Muscle of back (tissue), 10 donors: Measurements from ENCODE around the gene CGA. TPM values are rescaled to one million over a fixed set of nuclear protein-coding genes. Genes with fewer than 3 reads are reported as not detected.

ENCODE experiments used
- polyA plus RNA-seq, 10 donors: library from polyadenylated mRNA; unstranded; fragments of 120-200 nt; gene quantifications; one replicate each; pipeline ENCODE4 v1.2.1, GENCODE V29; 2013; ENCODE audit not compliant: insufficient read length in 10 of 10

CGA gene
- polyA plus RNA-seq, 10 donors = 0.40 to 8.1 (median 3.7) TPM; not detected in 1

Other genes starting within 250 kb of the CGA start
- gene HTR1E, start 157.6 kb downstream of the CGA start, polyA plus RNA-seq = not detected
- gene ZNF292, start 60.5 kb upstream of the CGA start, polyA plus RNA-seq = 10 to 100 TPM; 18.7 to 28.5 (median 22.5) TPM
- gene SMIM8, start 227.5 kb upstream of the CGA start, polyA plus RNA-seq = 10 to 100 TPM in 6 of 10 donors, 1 to 10 TPM in 4; 7.8 to 16.7 (median 11.5) TPM
- gene GJB7, start 234.2 kb upstream of the CGA start, polyA plus RNA-seq = under 1 TPM in 2 of 10 donors, not detected in 8; 0.07 to 0.12 TPM
- 1 to 10 TPM in 8 of 10 donors, under 1 TPM in 2; 0.81 to 2.6 (median 1.4) TPM for gene C6orf163, start 249.7 kb upstream of the CGA start, polyA plus RNA-seq